Skeletal muscle tissue (tissue), 4 donors: ENCODE data around the gene RGS1. TPM values are rescaled to one million over a fixed set of nuclear protein-coding genes. Genes with fewer than 3 reads are reported as not detected.
"Not testable (repeated sequence)": the region's sequence is repeated elsewhere in the genome, so short reads cannot be mapped to it uniquely, and the experiment has no call there.

Experiments
- H3K27ac ChIP-seq: one replicate; pipeline ENCODE4 v1.7.0; 2013; ENCODE audit warnings: mild to moderate bottlenecking, low read depth, low read length, inconsistent platforms
- H3K27me3 ChIP-seq, 3 donors: one replicate each; pipeline ENCODE4 v1.7.0; 2013; ENCODE audit warnings: low read length in 3 of 3; ENCODE audit not compliant: control insufficient read depth in 3 of 3, insufficient read depth in 3 of 3
- H3K36me3 ChIP-seq, 3 donors: one replicate each; pipeline ENCODE4 v1.7.0; 2013; ENCODE audit warnings: low read length in 3 of 3; ENCODE audit not compliant: control insufficient read depth in 3 of 3, insufficient read depth in 3 of 3
- H3K4me1 ChIP-seq, 3 donors: one replicate each; pipeline ENCODE4 v1.7.0; 2013; ENCODE audit warnings: low read length in 3 of 3, mild to moderate bottlenecking in 3 of 3; ENCODE audit not compliant: control insufficient read depth in 3 of 3, insufficient read depth in 3 of 3
- H3K4me3 ChIP-seq, 3 donors: one replicate each; pipeline ENCODE4 v1.7.0; 2013; ENCODE audit warnings: low read length in 3 of 3
- H3K9ac ChIP-seq, 3 donors: one replicate each; pipeline ENCODE4 v1.7.0; 2013; ENCODE audit warnings: low read length in 3 of 3, mild to moderate bottlenecking in 3 of 3, moderate library complexity in 2 of 3, low read depth in 1 of 3
- H3K9me3 ChIP-seq, 3 donors: one replicate each; pipeline ENCODE4 v1.7.0; 2013; ENCODE audit warnings: low read length in 3 of 3; ENCODE audit not compliant: control insufficient read depth in 3 of 3
- total RNA-seq: library from RNA; depleted of rRNA; stranded (reverse); fragments of >200 nt; gene quantifications from one replicate; pipeline ENCODE4 v1.2.3, GENCODE V29; 2014
- donor health status: Osteomylitis.

RGS1 gene
- 5.7 TPM for total RNA-seq

- Histone ChIP-seq H3K4me1 (no peaks in the 10 kb centered on the region), H3K27me3 (no peaks in the 10 kb centered on the region), H3K4me3 (no peak within 1 kb of the TSS), H3K27ac (no peak within 1 kb of the TSS), H3K9ac (no peak within 1 kb of the TSS), H3K9me3 (no peaks in the 10 kb centered on the region), H3K36me3 (no peaks in the 10 kb centered on the region)
These were observed at the start of gene RGS1 for GRCh38 chr1:192575499-192576189. Gene RGS1, plus strand, starts transcription at chr1:192575773. Its CDS starts 20 bp downstream, at chr1:192575793.

DNA sequence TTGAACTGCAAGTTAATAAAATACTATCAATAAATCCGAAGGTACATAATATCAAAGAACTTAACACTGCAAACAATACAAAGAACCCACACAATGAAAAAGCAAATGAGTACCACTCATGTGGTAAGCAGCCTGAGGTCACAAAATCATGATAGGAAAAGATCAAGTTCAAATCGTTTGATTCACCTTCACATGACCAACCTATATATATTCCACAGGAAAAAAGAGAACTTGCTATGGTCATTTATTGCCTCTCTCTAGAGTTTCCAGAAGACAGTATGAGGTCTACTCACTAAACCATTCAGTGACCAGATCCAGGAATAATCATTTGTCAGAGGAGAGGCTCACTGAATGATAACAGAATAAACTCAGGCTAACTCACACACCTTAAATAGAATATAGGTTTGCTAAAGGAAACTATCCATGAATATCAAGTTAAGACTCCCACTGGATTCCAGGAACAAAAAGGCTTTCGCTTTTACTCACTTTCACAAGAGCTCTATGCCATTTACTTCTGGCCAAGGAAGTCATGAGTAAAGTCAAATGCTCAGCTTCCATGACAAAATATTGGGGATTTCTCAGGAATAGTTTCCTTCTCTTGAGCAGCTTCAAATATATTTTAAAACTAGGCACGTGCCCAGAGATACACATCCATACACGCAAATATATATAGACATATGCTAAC is 48.3 kb upstream of the RGS1 start:
- Histone ChIP-seq H3K4me1 (no peaks in the 10 kb centered on the region), H3K4me3 (no peak overlapping the region), H3K27ac (no peak overlapping the region), H3K9ac (no peak overlapping the region), H3K27me3 (no peaks in the 10 kb centered on the region), H3K36me3 (no peaks in the 10 kb centered on the region), H3K9me3 (no peaks in the 10 kb centered on the region)

- H3K9me3 ChIP-seq, result no peaks in the 10 kb centered on the region
- no peaks in the 10 kb centered on the region for H3K36me3 ChIP-seq
- H3K4me1 ChIP-seq, result no peaks in the 10 kb centered on the region
- no peak overlapping the region for H3K27ac ChIP-seq
- no peaks in the 10 kb centered on the region for H3K27me3 ChIP-seq
- no peak overlapping the region for H3K4me3 ChIP-seq
- H3K9ac ChIP-seq, result no peak overlapping the region
These were observed 47.6 kb upstream of the RGS1 start for GRCh38 chr1:192527950-192528349.

DNA sequence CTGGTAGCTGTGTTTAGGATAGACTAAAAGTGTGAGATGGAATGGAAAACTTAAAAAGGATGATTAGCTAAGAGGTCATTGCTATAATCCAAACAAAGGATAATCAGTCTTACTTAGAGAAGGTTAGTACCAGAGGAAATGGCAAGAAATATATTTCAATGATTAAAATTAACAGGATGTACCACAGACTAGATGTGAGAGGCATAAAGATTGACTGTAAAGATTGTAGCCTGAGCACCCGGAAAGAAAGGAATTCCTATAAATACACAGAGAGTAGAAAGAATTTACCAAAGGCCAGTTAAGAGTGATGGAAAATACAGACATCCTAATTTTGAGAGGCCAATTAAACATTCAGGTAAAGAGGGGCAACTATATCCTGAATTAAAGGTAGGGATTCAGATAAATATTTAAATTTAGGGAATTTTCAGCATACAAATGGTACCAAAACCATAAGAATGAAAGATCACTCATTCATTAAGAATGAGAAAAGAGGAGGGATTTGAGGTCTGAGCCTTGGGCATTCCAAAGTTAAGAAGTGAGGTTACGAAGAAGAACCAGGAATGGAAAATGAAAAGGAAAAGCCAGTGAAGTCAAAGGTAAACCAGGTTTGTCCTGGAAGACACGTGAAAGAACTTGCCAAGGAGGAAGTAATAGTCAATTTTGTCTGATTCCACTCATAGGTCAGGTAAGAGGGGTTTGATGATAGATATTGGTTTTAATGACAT is 46.4 kb upstream of the RGS1 start:
- H3K36me3 ChIP-seq, result no peaks in the 10 kb centered on the region
- H3K9me3 ChIP-seq, result no peaks in the 10 kb centered on the region
- no peak overlapping the region for H3K4me3 ChIP-seq
- no peak overlapping the region for H3K27ac ChIP-seq
- H3K9ac ChIP-seq, result no peak overlapping the region
- H3K27me3 ChIP-seq, result no peaks in the 10 kb centered on the region
- H3K4me1 ChIP-seq, result no peaks in the 10 kb centered on the region

GRCh38 chr1:192529811-192530210 is 45.8 kb upstream of the RGS1 start:
- Histone ChIP-seq H3K9ac (no peak overlapping the region), H3K36me3 (no peaks in the 10 kb centered on the region), H3K4me1 (no peaks in the 10 kb centered on the region), H3K27ac (no peak overlapping the region), H3K4me3 (no peak overlapping the region), H3K9me3 (no peaks in the 10 kb centered on the region), H3K27me3 (no peaks in the 10 kb centered on the region)

DNA sequence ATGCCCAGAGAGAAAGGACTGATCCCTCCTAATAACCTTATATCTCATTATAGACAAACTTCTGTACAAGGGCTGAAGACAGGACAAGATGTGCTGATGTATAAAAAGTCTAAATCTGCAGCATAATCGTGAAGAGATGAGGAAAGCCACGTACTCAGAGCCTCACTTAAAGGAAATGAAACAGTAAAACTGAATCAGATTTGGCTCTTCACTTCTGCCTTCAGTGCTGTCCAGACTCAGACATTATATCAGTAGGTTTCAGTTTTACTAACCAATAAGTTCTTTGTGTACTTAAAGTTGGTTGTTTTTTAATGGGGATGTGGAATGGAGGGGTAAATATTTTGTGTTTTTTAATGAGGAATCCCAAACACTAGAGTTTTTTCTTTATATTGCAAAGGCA is 45.3 kb upstream of the RGS1 start:
- Histone ChIP-seq H3K4me3 (no peak overlapping the region), H3K9ac (no peak overlapping the region), H3K4me1 (no peaks in the 10 kb centered on the region), H3K27ac (no peak overlapping the region), H3K9me3 (no peaks in the 10 kb centered on the region), H3K27me3 (no peaks in the 10 kb centered on the region), H3K36me3 (no peaks in the 10 kb centered on the region)

DNA sequence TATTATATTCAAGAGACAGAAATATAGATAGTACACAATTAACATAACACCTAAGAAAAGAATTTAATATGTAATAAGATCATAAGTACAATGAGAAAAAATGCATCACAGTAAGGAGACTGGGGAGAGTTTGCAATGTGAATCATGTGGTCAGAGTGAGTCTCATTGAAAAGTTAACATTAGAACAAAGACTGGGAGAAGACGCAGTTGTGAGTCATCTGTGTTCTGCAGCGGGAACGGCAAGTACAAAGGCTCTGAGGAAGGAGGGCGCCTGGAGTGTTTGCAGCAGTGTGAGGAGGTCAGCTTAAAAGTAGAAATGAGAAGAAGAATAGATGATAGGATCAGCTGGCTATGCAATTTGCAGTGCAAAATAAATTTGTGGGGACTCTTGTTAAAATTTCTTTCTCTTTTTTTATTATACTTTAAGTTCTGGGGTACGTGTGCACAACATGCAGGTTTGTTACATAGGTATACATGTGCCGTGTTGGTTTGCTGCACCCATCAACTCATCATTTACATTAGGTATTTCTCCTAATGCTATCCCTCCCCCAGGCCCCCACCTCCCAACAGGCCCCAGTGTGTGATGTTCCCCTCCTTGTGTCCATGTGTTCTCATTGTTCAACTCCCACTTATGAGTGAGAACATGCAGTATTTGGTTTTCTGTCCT is 44.4 kb upstream of the RGS1 start:
- not testable (repeated sequence) for H3K4me1 ChIP-seq, H3K9me3 ChIP-seq, H3K27ac ChIP-seq, H3K4me3 ChIP-seq, H3K36me3 ChIP-seq, H3K27me3 ChIP-seq, H3K9ac ChIP-seq

DNA sequence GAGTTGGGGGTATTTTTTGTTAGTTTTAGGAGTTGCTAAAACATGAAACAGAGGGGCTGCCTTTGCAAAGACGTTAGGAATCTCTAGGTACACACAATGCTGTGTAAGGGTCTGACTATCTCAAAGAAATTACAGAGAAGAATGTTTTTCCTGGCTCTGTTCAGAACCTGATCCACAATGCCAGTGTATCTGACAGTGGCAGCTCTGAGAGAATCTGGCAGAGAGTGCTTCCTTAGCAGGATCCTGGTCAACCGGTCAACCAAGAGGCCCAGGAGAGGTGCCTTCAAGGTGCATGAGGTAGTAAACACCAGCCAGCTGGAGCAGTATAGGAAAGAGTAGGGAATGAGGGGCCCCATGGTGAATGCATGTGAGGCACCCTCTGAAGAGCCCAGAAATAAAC is 40.9 kb upstream of the RGS1 start:
- Histone ChIP-seq H3K9ac (no peak overlapping the region), H3K27me3 (no peaks in the 10 kb centered on the region), H3K27ac (no peak overlapping the region), H3K4me1 (no peaks in the 10 kb centered on the region), H3K36me3 (no peaks in the 10 kb centered on the region), H3K4me3 (no peak overlapping the region), H3K9me3 (no peaks in the 10 kb centered on the region)

- no peak overlapping the region for H3K27ac ChIP-seq
- no peaks in the 10 kb centered on the region for H3K9me3 ChIP-seq
- no peaks in the 10 kb centered on the region for H3K27me3 ChIP-seq
- no peak overlapping the region for H3K4me3 ChIP-seq
- no peaks in the 10 kb centered on the region for H3K36me3 ChIP-seq
- no peaks in the 10 kb centered on the region for H3K4me1 ChIP-seq
- no peak overlapping the region for H3K9ac ChIP-seq
These were observed 39.5 kb upstream of the RGS1 start for GRCh38 chr1:192535916-192536664.
